OCI-LY7 (cell line): ENCODE results near the gene EFNA2.

ENCODE experiments used
- EZH2phosphoT487 ChIP-seq: fragments of 200-600 bp; sonication (generic); IDR thresholded peaks from 2 replicates; pipeline ENCODE4 v1.6.1; 2018; ENCODE audit warnings: low read depth, borderline replicate concordance, mild to moderate bottlenecking, mixed run types, antibody characterized with exemption, low read length, moderate library complexity, mixed read lengths
- TF ChIP-seq, protein P1 (sequence below): fragments of 200-600 bp; sonication (generic); conservative IDR thresholded peaks from 2 replicates; pipeline ENCODE4 v1.5.1; 2014; ENCODE audit warnings: mild to moderate bottlenecking, antibody characterized with exemption, low read length, moderate library complexity, mixed read lengths

DNA sequence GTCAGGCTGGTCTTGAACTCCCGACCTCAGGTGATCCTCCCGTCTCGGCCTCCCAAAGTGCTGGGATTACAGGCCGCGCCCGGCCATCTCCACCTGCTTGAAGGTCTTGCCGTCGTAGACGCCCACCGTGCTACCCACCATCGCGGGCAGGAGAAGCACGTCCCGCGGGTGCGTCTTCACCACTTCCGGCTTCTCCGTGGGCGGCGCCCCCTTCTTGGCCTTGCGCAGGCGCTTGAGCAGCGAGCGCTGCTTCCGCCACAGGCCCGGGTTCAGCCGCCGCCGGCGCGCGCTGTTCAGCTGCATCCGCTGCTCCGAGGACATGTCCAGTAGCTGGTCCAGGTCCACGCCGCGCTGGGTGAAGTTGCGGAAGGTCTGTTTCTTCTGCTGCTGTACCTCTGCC is 21.6 kb downstream of the EFNA2 start:
- TF ChIP-seq, protein P1, sequence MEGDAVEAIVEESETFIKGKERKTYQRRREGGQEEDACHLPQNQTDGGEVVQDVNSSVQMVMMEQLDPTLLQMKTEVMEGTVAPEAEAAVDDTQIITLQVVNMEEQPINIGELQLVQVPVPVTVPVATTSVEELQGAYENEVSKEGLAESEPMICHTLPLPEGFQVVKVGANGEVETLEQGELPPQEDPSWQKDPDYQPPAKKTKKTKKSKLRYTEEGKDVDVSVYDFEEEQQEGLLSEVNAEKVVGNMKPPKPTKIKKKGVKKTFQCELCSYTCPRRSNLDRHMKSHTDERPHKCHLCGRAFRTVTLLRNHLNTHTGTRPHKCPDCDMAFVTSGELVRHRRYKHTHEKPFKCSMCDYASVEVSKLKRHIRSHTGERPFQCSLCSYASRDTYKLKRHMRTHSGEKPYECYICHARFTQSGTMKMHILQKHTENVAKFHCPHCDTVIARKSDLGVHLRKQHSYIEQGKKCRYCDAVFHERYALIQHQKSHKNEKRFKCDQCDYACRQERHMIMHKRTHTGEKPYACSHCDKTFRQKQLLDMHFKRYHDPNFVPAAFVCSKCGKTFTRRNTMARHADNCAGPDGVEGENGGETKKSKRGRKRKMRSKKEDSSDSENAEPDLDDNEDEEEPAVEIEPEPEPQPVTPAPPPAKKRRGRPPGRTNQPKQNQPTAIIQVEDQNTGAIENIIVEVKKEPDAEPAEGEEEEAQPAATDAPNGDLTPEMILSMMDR = no peak
- no peak for TF ChIP-seq EZH2phosphoT487
